HepG2 (cell line): Measurements from ENCODE around the gene CADPS.

Source experiments
- ARNT2 ChIP-seq: sonication (generic); formaldehyde crosslinking; IDR thresholded peaks from 2 replicates; pipeline ENCODE4 v1.8.0; 2022; ENCODE audit warnings: mild to moderate bottlenecking, low read depth, missing genetic modification reagents, moderate library complexity
- ATF1 ChIP-seq: IDR thresholded peaks from 2 replicates; pipeline ENCODE4 v1.6.1; 2016; ENCODE audit warnings: mild to moderate bottlenecking, control low read depth
- CTCF ChIP-seq: sonication (generic); formaldehyde crosslinking; IDR thresholded peaks from 2 replicates; pipeline ENCODE4 v1.5.0; 2020; ENCODE audit warnings: mild to moderate bottlenecking, missing genetic modification reagents, moderate library complexity
- HDAC2 ChIP-seq: sonication (generic); formaldehyde crosslinking; IDR thresholded peaks from 2 replicates; pipeline ENCODE4 v1.4.0; 2020; ENCODE audit warnings: missing genetic modification reagents
- HMG20B ChIP-seq: conservative IDR thresholded peaks from 2 replicates; pipeline ENCODE4 v1.6.1; 2016; ENCODE audit warnings: missing genetic modification reagents, missing compliant biosample characterization
- KLF16 ChIP-seq, 2 experiments: sonication (generic) in 1 of 2; formaldehyde crosslinking in 1 of 2; IDR thresholded peaks; 2 replicates each; pipeline versions ENCODE4 v1.6.1 to v1.8.0; 2016 to 2023; ENCODE audit warnings: missing genetic modification reagents in 2 of 2, missing compliant biosample characterization in 1 of 2
- PRMT3 ChIP-seq: sonication (generic); formaldehyde crosslinking; IDR thresholded peaks from 2 replicates; pipeline ENCODE4 v1.8.1; 2022; ENCODE audit warnings: low read depth, mild to moderate bottlenecking, moderate library complexity, missing genetic modification reagents, borderline replicate concordance
- SIX4 ChIP-seq: sonication (generic); formaldehyde crosslinking; IDR thresholded peaks from 2 replicates; pipeline ENCODE4 v1.4.0; 2020; ENCODE audit warnings: missing genetic modification reagents
- ZBTB1 ChIP-seq: sonication (generic); formaldehyde crosslinking; IDR thresholded peaks from 2 replicates; pipeline ENCODE4 v1.4.0; 2020; ENCODE audit warnings: missing genetic modification reagents, borderline replicate concordance
- ZBTB49 ChIP-seq: sonication (generic); formaldehyde crosslinking; IDR thresholded peaks from 2 replicates; pipeline ENCODE4 v1.4.0; 2020; ENCODE audit warnings: missing genetic modification reagents, borderline replicate concordance
- ZNF138 ChIP-seq: sonication (generic); formaldehyde crosslinking; IDR thresholded peaks from 2 replicates; pipeline ENCODE4 v1.5.0; 2020; ENCODE audit warnings: mild to moderate bottlenecking, low read depth, missing genetic modification reagents
- ZNF274 ChIP-seq: sonication (generic); formaldehyde crosslinking; IDR thresholded peaks from 2 replicates; pipeline ENCODE4 v1.5.1; 2020; ENCODE audit warnings: mild to moderate bottlenecking, missing genetic modification reagents
- ZNF468 ChIP-seq: sonication (generic); formaldehyde crosslinking; IDR thresholded peaks from 2 replicates; pipeline ENCODE4 v1.8.0; 2022; ENCODE audit warnings: mild to moderate bottlenecking, moderate library complexity, missing genetic modification reagents
- ZNF605 ChIP-seq: sonication (generic); formaldehyde crosslinking; IDR thresholded peaks from 2 replicates; pipeline ENCODE4 v1.8.0; 2022; ENCODE audit warnings: mild to moderate bottlenecking, missing genetic modification reagents

GRCh38 chr3:62708638-62709373 lies 166.4 kb downstream of the CADPS start:
- TF ChIP-seq SIX4 (CRISPR knock-in tag) = no peak
- TF ChIP-seq ZNF274 (CRISPR knock-in tag) = no peak
- TF ChIP-seq ZNF138 = no peak
- TF ChIP-seq KLF16 (CRISPR knock-in tag; IDR thresholded peaks at IDR 0.05) = no peak
- TF ChIP-seq CTCF (CRISPR knock-in tag) = no peak
- TF ChIP-seq ZBTB1 = no peak
- no peak for TF ChIP-seq ATF1 (CRISPR knock-in tag)
- no peak for TF ChIP-seq HDAC2 (CRISPR knock-in tag)
- no peak for TF ChIP-seq HMG20B (CRISPR knock-in tag)
- TF ChIP-seq ARNT2 (CRISPR knock-in tag) = no peak
- TF ChIP-seq ZNF605 = no peak
- no peak for TF ChIP-seq PRMT3 (CRISPR knock-in tag)
- no peak for TF ChIP-seq ZBTB49 (CRISPR knock-in tag)
- no peak for TF ChIP-seq ZNF468
